Urinary bladder (tissue), 4 donors: ENCODE data around the gene RNF111. TPM values are rescaled to one million over a fixed set of nuclear protein-coding genes. Genes with fewer than 3 reads are reported as not detected.
"Not testable (repeated sequence)": the region's sequence is repeated elsewhere in the genome, so short reads cannot be mapped to it uniquely, and the experiment has no call there.

Experiments used
- DNase-seq: peaks from one replicate; pipeline ENCODE4 v3.0.0-alpha.2; 2015; ENCODE audit errors: extremely low spot score
- H3K27ac ChIP-seq: one replicate; pipeline ENCODE4 v1.5.1; 2013; ENCODE audit warnings: low read depth, mild to moderate bottlenecking, moderate library complexity
- H3K36me3 ChIP-seq: one replicate; pipeline ENCODE4 v1.6.1; 2013; ENCODE audit warnings: mild to moderate bottlenecking, moderate library complexity; ENCODE audit not compliant: insufficient read depth
- H3K4me1 ChIP-seq: one replicate; pipeline ENCODE4 v1.6.1; 2013; ENCODE audit warnings: mild to moderate bottlenecking, moderate library complexity; ENCODE audit not compliant: insufficient read depth
- H3K4me3 ChIP-seq: one replicate; pipeline ENCODE4 v1.5.1; 2013; ENCODE audit warnings: low read depth, low read length
- WGBS: extraction: QIAGEN DNeasy Blood & Tissue Kit; methylation state at CpG from one replicate; pipeline ENCODE4 v1.1.7; 2013; 5-methylcytosine and 5-hydroxymethylcytosine counted together
- polyA plus RNA-seq: library from polyadenylated mRNA; stranded (reverse); fragments of 200-250 nt; gene quantifications from one replicate; pipeline ENCODE4 v1.2.3, GENCODE V29; 2013
- total RNA-seq: library from RNA; depleted of rRNA; stranded (reverse); fragments of >200 nt; gene quantifications from one replicate; pipeline ENCODE4 v1.2.3, GENCODE V29; 2014
- donor health status: healthy with polysubstance abuse.
- donor health status: healthy.

The RNF111 gene
- total and polyA plus RNA-seq, 2 donors = 11.3 to 38.3 TPM

GRCh38 chr15:59137566-59137965 is 150.1 kb downstream of the RNF111 start:
- Histone ChIP-seq H3K27ac (no peak overlapping the region), H3K36me3 (peaks cover 6% of the 10 kb centered on the region), H3K4me3 (no peak overlapping the region), H3K4me1 (no peaks in the 10 kb centered on the region)
- WGBS = 72% methylated on average over 2 of the region's 2 CpGs
- no peak for DNase-seq

GRCh38 chr15:59138243-59138642 is 150.8 kb downstream of the RNF111 start:
- 73% methylated on average over 7 of the region's 7 CpGs for WGBS

GRCh38 chr15:59140422-59141226 is 153.2 kb downstream of the RNF111 start:
- no peak overlapping the region for H3K4me3 ChIP-seq
- DNase-seq = no peak
- H3K4me1 ChIP-seq = no peaks in the 10 kb centered on the region
- WGBS = 93% methylated on average over 9 of the region's 9 CpGs
- no peak overlapping the region for H3K27ac ChIP-seq
- peaks cover 6% of the 10 kb centered on the region for H3K36me3 ChIP-seq

More at GRCh38 chr15:59138243-59138642, 150.8 kb downstream of the RNF111 start:
- Histone ChIP-seq H3K4me3 (no peak overlapping the region), H3K4me1 (no peaks in the 10 kb centered on the region), H3K27ac (no peak overlapping the region), H3K36me3 (peaks cover 6% of the 10 kb centered on the region)
- DNase-seq = no peak

- H3K4me1 ChIP-seq = peaks cover 1% of the 10 kb centered on the region
- WGBS = 94% methylated on average over 5 of the region's 5 CpGs
- DNase-seq = no peak
- H3K27ac ChIP-seq = no peak overlapping the region
- no peaks in the 10 kb centered on the region for H3K36me3 ChIP-seq
- no peak overlapping the region for H3K4me3 ChIP-seq
These were observed 155.8 kb downstream of the RNF111 start for GRCh38 chr15:59143281-59143680.

- H3K4me3 ChIP-seq, H3K4me1 ChIP-seq, H3K27ac ChIP-seq, H3K36me3 ChIP-seq, DNase-seq: not testable (repeated sequence)
- WGBS = 89% methylated on average over 10 of the region's 10 CpGs
These were observed 157.1 kb downstream of the RNF111 start for GRCh38 chr15:59144594-59144993.

Other genes starting within 250 kb of the RNF111 start
- 207 TPM for gene ADAM10, start 238.0 kb upstream of the RNF111 start, total RNA-seq
- gene ADAM10, start 238.0 kb upstream of the RNF111 start, polyA plus RNA-seq = 45.6 TPM
- 62.1 TPM for gene MINDY2, start 216.4 kb upstream of the RNF111 start, total RNA-seq
- gene MINDY2, start 216.4 kb upstream of the RNF111 start, polyA plus RNA-seq = 7.5 TPM
- 175 TPM for gene SLTM, start 54.0 kb upstream of the RNF111 start, total RNA-seq
- gene SLTM, start 54.0 kb upstream of the RNF111 start, polyA plus RNA-seq = 60.0 TPM
- 18.2 TPM for gene CCNB2, start 117.5 kb downstream of the RNF111 start, total RNA-seq
- 0.61 TPM for gene CCNB2, start 117.5 kb downstream of the RNF111 start, polyA plus RNA-seq
- gene LDHAL6B, start 219.2 kb downstream of the RNF111 start, total RNA-seq = not detected
- not detected for gene LDHAL6B, start 219.2 kb downstream of the RNF111 start, polyA plus RNA-seq